ENCODE measurements around the gene ZFAND2A.
"Not testable (repeated sequence)": the region's sequence is repeated elsewhere in the genome, so short reads cannot be mapped to it uniquely, and the experiment has no call there.

ZFAND2A gene

DNA sequence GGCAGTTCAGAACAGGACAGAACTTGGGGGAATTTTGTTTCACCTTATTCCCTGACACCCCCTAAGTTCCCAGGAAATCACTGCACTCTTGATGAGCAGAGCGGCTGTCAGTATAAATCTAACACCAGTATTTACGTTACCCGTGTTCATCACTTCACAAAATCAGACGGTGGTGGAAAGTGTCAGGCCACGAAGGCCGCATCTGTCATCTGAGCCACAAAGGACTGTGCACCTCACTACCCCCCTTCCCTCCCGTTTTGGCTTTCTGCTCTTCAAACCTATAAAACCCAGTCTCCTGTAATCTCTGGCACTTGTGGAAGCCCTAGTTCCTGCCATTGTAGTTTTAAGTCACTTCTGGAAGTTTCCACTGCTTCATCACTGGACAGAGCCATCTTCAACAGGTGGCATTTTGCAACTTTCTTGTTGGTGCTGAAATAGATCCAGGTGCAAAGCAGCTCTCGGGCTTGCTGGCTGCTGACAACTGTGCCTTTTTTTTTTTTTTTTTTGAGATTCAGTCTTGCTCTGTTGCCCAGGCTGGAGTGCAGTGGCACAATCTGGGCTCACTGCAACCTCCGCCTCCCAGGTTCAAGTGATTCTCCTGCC, 9.5 kb downstream of the ZFAND2A start:
- DNase-seq = no peak

DNA sequence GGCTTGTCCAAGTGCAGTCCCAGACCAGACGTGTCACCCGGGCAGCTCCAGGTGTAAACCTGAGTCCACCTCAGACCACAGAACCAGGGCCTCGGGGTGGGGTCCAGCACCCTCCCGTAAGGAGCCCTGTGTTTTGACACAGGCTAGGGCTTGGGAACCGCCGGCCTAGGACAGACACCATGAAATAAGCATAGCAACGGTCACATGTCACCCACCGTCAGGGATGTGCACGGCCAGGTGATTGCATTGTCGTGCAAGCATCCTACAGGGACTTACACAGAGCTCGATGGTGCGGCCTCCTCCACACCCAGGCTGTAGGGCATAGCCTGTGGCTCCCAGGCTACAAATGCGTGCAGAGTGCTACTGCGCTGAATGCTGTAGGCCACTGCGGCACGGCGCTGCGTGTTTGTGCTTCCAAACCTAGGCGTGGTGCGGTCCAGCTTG, 10.6 kb downstream of the ZFAND2A start:
- no peak for DNase-seq

DNA sequence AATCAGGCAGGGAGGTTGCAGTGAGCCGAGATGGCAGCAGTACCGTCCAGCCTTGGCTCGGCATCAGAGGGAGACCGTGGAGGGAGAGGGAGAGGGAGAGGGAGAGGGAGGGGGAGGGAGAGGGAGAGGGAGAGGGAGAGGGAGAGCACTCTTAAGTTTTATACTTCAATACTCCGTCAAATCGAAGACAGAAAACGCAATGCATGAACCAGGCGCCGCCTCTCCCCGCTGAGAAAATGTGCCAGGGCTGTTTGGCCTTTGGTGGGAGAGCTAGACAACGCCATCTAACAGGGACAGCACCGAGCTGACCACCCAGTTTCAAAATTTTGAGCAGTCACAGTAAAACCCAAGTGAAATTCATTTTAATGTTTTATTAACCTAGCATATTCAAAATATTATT, 12.1 kb downstream of the ZFAND2A start:
- not testable (repeated sequence) for DNase-seq

DNA sequence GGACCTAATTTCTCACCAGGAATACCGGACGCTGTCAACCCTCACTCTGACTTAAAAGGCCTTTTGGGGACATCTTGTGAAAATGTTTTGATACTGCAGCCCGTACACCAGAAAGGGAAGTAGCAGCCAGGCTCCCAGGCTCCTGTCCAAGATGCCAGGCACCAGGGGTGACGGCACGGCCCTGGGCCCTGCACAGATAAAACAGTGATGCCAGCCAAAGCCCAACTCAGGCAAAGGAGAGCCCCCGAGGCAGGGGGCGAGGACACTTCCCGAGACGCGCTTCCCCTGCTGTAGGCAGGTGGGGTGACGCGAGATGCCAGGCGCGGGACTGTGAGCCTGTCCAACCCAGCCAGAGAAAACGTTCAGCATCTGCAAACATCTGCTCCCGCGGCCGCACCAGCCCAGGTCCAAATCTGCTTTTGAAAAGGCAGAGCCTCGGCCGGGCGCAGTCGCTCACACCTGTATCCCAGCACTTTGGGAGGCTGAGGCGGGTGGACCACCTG, 15.7 kb downstream of the ZFAND2A start:
- peak; percentile 48 for DNase-seq

DNA sequence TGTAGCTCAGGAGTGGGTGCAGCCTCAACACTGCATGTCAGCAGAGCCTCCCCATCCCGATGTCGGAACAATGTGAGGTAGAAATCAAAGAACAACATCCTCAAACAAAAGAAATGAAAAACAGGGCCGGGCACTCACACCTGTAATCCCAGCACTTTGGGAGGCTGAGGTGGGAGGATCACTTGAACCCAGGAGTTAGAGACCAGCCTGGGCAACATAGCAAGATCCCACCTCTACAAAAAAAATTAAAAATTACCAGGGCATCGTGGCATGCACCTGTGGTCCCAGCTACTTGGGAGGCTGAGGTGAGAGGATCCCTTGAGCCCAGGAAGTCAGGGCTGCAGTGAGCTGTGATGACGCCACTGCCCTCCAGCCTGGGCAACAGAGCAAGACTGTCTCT, 17.0 kb downstream of the ZFAND2A start:
- not testable (repeated sequence) for DNase-seq

DNA sequence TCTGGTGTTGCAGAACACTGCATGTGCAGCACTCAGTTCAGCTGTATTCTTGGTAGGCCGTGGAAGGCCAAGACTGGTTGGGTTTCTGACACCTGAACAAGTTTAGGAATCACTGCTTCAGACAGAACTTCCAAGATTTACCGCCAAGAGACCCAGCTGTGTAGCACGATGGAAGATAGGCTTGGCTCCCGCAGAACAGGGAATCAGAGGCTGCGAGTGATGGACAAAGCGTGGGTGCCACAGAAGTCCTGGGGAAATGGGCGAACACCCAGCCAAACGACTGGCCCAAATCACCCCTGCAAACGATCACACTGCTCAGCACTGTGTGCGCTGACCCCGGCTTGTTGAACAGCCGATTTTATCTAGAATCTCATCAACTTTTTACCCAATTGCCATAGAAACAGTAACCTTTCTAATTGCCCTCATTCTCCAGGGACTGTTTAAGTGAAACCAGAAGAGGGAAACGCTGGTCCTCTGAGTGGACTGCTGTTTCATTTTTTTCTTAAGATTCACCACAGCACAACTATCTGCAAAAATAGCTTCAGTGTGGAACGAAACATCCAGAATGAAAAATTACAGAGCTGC, 17.9 kb downstream of the ZFAND2A start:
- DNase-seq = no peak

DNA sequence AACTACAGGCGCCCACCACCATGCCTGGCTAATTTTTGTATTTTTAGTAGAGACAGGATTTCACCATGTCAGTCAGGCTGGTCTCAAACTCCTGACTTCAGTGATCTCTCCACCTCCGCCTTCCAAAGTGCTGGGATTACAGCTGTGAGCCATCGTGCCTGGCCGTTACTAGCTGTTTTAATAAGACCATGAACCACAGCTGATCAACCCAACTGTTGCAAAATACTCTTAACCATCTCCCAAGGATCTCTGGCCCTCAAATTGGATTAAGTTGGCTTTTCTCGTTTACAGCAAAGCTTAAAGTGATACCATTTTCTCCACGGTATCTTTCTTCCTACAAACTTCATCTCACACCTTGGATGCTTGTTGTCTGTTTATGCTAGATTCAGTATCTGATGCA, 18.3 kb downstream of the ZFAND2A start:
- no peak for DNase-seq

DNA sequence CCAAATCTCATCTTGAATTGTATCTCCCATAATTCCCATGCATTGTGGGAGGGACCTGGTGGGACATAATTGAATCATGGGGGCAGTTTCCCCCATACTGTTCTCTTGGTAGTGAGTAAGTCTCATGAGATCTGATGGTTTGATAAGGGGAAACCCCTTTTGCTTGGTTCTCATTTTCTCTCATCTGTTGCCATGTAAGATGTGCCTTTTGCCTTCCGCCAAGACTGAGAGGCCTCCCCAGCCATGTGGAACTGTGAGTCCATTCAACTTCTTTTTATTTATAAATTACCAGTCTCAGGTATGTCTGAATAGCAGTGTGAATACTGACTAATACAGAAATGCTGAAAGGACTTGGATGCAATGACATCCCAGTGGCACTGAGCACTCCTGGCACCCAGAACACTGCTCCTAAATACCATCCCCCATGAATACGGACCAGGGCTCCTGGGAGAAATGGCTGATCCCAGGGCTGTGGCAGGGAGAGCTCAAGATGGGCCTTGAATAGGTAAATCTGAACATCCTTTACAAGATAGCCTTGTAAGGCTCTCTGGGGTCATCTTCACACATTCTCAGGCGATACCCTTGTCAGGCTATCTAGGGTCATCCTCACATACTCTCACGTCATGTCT, 19.4 kb downstream of the ZFAND2A start:
- DNase-seq = no peak

DNA sequence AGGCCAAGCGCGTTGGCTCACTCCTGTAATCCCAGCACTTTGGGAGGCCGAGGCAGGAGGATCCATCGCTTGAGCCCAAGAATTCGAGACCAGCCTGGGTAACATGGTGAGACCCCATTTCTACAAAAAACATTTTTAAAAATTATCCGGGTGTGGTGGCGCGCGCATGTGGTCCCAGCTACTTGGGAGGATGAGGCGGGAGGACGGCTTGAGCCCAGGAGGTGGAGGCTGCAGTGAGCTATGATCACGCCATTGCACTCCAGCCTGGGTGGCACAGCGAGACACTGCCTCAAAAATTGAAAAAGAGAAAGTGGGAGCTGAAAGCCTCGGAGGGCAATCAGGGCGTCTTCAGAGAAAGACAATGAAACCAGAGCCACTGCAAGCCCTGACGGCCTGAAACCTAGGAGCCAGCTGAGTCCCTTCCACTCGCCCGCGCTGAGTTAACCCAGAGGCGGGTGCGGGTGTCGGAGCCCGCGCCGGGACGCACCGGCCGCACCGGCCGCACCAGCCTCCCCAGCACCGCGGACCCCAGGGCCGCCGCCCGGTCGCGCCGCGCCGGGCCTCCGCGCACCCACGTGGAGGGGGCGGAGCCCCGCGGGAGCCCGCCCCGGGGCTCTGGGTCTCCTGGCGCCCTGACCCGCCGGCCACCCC, 22.4 kb downstream of the ZFAND2A start:
- DNase-seq = no peak

DNA sequence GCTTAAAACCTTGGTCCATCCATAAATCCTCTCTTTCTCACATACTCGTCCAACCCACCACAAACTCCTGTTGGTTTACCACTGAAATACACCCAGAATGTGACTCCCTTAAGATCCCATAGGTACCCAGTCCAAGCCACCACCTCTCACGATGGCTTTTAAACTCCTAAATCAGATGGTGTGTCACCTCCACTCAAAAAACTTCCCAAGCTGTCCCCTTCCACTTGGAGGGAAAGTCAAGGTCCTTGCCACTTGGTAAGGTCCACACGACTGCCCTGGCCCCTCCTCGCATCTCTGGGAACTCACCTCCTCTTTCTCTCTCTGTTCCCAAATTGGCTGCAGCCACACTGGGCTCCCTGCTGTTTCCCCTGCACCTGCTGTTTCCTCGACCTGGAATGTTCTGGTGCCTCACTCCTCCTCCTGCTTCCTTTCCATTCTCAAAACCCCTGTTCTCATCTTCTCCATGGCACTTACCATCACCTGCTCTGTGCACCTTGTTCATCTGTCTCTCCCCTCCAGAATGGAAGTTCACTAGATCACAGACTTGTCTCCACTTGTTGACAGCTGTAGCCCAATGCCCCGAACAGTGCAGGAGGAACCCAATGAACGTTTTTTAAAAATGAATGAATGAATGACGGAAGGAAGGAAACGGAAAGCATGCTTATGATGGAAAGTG, 23.0 kb downstream of the ZFAND2A start:
- DNase-seq = no peak

DNA sequence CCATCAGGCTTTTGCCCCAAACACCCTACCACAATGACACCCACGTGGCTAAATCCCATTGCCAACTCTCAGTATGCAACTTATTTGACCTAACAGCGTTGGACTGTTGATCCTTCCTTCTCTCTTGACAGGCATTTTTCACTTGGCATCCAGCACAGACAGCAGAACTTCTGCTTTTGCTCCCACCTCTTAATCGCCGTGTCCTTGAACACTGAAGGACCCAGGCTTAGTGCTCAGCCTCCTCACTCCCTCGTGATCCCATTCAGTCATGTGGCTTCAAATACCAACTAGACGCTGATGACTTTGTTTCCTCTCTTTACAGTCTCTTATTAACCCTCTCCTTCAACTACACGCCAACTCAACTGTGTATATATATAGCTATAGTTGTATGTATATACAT, 25.0 kb downstream of the ZFAND2A start:
- DNase-seq = no peak

DNA sequence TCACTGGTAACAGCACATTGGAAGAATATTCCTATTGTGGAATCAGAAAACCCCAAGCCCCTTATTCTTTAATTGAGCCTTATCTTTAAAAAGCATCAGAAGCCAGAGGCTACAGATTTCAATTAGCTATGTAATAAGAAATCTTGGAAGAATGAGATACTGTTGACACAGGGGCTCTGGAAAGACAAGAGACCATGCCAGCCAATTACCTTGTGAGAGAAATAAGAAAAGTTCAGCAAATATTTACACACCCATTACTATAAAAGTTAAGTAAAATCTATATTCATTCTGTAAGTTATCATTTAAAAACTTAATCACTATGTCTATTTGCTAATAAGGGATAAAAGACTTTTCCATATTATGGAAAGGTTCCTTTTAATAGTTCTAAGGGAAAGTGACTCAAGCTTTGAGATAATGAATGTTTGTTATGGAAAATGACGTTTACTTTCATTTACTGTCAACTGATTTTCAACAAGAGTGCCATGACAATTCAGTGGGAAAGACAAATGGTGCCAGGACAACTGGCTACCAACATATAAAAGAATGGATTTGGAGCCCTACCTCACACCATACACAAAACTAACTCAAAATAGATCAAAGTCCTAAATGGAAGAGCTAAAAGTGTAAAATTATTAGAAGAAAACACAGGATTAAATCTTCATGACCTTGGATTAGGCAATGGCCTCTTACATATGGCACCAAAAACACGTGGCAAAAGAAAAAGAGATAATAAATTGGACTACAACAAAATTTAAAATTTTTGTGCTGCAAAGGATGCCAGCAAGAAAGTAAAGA, 28.3 kb downstream of the ZFAND2A start:
- no peak for DNase-seq

DNA sequence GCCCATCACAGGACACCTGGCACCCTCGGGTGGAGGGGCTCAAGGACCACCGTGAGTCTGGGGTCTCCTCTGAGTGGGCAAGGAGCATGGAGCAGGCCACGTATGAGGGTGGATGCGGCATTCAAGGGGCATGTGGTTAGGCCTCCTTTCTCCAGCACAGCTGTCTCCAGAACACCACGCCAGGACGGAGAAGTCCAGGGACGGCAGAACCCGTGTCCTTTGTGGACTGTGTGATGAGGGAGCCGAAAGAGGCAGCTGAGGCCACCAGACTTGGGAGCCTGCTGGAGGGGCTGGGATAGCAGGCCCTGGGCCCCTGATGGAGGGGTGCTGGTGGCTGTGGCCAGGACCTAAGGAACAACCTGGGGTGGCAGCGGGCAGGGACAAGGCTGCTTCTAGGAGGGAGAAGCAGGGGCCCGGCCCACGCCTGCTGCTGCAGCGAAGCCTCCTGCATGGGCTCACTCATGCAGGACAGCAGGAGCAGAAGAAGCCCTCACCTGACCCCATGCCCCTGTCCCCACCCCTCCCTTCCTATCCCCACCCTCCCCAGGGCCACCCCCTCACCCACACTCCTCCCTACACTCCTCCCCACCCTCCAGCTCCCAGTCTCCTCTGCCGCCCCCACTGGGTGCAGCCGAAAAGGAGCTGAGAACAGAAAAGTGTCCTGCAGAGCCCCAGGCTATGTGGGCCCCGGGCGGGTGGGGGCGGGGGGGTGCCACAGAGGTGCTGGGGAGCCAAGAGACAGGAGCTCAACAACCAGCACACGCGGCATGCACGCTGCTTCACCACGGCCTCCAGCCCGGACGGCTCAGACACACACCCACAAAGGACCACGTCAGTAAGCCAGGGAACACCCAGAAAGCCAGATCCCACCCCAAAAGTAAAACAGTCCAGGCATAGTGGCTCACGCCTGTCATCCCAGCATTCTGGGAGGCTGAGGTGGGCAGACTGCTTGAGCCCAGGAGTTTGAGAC, 29.7 kb downstream of the ZFAND2A start:
- no peak for DNase-seq

DNA sequence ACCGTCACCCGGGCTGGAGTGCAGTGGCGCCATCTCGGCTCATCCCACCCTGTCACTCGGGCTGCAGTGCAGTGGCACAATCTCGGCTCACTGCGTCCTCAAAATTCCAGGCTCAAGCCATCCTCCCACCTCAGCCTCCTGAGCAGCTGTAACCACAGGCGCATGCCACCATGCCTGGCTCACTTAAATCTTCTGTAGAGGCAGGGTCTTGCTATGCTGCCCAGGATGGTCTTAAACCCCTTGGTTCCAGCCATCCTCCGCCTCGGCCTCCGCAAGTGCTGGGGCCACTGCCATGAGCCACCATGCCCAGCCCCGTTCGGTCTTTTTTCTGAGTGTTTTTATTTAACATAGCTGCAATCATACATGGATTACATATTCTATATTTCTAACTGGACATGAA, 30.6 kb downstream of the ZFAND2A start:
- DNase-seq = no peak

DNA sequence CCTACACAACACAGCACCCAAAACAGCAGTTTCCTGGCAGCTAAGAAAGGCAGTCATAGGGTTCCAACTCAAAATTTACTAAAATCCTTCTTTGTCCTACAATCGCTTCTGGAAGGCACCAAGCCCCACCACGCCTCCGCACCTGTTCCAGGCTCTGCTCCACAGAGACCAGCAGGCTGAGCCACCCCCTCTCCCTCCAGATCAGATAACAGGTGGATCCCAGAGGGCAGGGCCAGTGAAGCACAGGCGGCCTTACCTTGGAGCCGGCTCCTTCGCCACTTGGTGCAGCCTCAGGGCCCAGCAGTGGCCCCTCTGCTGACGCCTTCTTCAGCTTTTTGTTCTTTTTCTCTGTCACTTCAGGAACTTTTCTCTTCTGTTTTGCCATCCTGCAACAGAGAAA, 33.0 kb downstream of the ZFAND2A start:
- DNase-seq = no peak

DNA sequence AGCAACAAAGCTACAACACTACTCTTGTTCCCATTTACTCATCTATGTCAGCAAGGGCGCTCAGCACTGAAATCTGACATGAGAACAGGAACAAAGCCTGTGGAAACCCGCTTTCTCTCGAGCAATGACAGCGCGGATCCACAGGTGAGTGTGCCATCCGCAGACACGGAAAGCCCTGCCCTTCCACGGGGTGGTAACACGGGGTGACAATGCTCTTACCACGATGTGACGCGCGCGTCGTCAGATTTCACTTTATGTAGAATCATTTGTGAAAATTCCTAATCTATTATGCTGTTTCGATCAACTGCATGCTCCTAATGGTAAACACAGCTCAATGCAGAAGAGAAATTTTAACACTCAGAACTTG, 34.4 kb downstream of the ZFAND2A start:
- DNase-seq = no peak

DNA sequence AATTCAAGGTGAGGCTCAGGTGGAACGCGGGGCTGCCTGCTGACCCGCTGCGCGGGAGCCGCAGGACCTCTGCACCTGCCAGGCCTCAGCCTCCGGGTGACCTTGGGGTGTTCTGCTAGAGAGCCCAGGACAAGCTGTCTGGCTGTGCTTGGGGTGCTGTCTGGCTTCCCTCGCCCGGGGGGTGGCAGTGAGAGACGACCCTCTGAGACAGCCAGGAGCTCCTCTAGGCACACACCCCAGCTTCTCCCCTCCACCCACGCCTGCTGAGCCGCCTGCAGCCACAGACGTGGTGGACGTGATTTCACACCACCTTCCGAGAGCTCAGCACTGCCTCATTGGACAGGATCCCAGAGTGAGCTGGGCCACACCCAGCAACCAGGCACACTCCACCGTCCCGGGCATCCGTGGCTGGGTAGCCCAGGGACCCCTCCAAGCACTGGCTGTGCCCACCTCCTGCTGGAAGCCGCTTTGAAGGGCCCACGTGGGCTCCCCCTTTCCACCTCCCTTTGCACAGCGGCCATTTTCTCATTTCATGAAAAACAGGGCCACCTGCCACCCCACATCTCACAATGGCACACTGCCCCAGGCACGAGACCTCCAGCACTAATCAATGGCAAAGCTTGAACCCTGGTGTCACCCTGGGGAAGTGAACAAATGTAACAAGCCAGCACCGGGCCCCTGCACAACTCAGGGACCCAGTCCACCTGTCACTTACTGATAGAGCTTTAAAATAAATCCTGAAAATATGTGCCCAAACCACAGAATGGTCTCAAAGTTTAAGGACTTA, 35.0 kb downstream of the ZFAND2A start:
- no peak for DNase-seq

DNA sequence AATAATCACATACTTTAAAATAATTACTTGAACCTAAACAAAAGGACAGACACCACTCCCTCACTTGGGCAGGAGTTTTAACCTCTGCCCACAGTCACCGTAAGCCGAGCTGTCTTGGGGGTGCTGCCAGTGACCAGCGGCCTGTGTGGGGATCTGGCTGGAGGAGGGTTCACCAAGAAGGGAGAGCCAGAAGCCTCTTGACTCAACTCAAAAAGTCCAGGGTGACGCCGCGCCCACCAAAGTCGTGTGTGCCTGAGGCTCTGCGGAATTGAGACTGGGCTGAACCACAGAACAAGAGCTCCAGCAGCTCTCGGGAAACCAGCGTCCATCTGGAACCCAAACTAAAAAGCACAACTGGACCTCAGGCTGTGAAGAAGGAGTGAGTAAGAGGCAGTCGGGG, 35.8 kb downstream of the ZFAND2A start:
- DNase-seq = no peak

DNA sequence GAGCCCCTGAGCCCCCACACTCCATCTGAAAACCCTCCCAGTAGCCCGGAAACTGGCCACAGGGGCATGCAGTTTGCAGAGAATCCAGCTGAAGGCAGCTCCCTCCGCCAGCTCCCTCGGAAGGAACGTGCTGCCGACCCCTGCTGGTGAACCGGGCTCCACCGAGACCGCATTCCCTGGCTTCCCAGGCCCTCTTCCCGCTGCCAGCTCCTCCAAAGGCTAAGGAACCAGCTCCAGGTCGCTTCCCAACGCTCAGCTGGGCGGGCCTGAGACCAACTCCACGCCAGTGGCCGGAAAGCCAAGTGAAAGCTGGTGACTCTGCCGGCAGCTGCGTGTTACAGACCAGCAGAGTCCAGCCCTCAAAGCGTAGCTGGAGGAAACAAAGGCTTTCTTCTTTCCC, 36.3 kb downstream of the ZFAND2A start:
- peak; percentile 61 for DNase-seq

DNA sequence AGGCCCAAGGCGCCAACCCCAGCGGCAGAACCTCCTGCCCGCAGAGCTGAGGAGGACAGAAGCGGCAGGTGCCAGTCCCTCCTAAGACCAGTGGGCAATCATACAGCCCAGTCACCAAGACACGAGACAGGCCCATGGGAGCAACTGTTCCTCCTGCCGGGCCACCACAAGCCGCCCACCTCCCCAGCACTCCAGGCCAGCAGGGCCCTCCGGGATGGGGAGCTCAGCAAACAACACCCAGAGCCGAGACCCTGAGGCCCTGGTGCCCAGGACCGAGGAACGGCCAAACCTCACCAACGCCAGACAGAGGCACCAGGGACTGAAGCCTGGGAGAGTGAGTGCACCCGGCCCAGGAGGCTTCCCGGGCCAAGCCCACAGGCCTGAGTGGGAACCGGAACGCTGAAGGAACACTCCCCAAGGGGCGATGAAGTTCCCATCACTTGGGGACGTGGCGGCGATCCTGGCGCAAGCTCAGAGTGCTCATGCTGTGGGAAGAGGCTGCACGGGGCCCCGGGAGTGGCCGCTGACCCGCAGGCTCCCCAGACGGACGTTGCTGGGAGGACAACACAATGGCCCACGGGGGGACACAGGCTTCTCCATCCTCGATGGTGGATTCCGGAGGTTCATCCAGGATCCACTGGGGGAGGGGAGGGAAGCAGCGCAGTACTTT, 37.0 kb downstream of the ZFAND2A start:
- DNase-seq = no peak

Measured in midbrain (tissue), 1 donor.